Right cardiac atrium (tissue), 5 donors: Measurements from ENCODE around the gene SPRR2D. TPM values are rescaled to one million over a fixed set of nuclear protein-coding genes. Genes with fewer than 3 reads are reported as not detected.
"Not testable (repeated sequence)": the region's sequence is repeated elsewhere in the genome, so short reads cannot be mapped to it uniquely, and the experiment has no call there.

Experiments
- ATAC-seq, 2 donors: fragments of 200-7000 bp; cut with Tn5 transposase; one replicate each; pipeline versions ENCODE4 v1.8.0 to v1.9.1; 2020; ENCODE audit warnings: moderate library complexity in 2 of 2, mild to moderate bottlenecking in 1 of 2
- DNase-seq, 3 donors: peaks; one replicate each; pipeline ENCODE4 v3.0.0-alpha.2; 2020
- H3K27ac ChIP-seq: one replicate; pipeline ENCODE4 v1.5.1; 2013; ENCODE audit warnings: mild to moderate bottlenecking, low read length, control low read depth, moderate library complexity
- H3K27me3 ChIP-seq: one replicate; pipeline ENCODE4 v1.6.1; 2013; ENCODE audit not compliant: control insufficient read depth, insufficient read depth
- H3K4me1 ChIP-seq: one replicate; pipeline ENCODE4 v1.6.1; 2013; ENCODE audit warnings: low read length; ENCODE audit not compliant: control insufficient read depth, insufficient read depth
- H3K4me3 ChIP-seq: one replicate; pipeline ENCODE4 v1.5.1; 2013; ENCODE audit warnings: low read length, control low read depth
- H3K9me3 ChIP-seq: one replicate; pipeline ENCODE4 v1.6.1; 2013; ENCODE audit warnings: low read length; ENCODE audit not compliant: control insufficient read depth
- WGBS: extraction: QIAGEN DNeasy Blood & Tissue Kit; methylation state at CpG from one replicate; pipeline ENCODE4 v1.1.7; 2013; 5-methylcytosine and 5-hydroxymethylcytosine counted together
- intact Hi-C, 4 donors: fragments of 100-400 bp; cut with DNase I; formaldehyde crosslinking; loops; one replicate each; pipeline versions ENCODE4 v1.11.0 to v1.14.0; 2022 to 2023
- long read RNA-seq, 4 donors: library from polyadenylated mRNA; unstranded; transcript quantifications; one replicate each; pipeline ENCODE4 v2.0.0, GENCODE V29; 2020 to 2021
- polyA plus RNA-seq: library from polyadenylated mRNA; stranded (reverse); fragments of 200-250 nt; gene quantifications from one replicate; pipeline ENCODE4 v1.2.3, GENCODE V29; 2013
- total RNA-seq, 4 donors: library from RNA; stranded (reverse); fragmentation: NEBNext Ultra II Directional; extraction: Animal tissue kit (Norgen Biotek cat#: 25700); gene quantifications; one replicate each; pipeline ENCODE4 v1.2.1, GENCODE V29; 2021
- donor health status: healthy with polysubstance abuse.
- donor health status: DM: no; HTN: yes; CAD: no.
- donor health status: DM: no; HTN: no; CAD: no.
- donor health status: DM: no; HTN: yes; CAD: no; lungs with severe emphysema.
- donor health status: DM: yes; HTN: yes; CAD: no.

Gene SPRR2D
- total RNA-seq (not detected), polyA plus RNA-seq (not detected)
- long read RNA-seq, donor 1, result 0 reads
- long read RNA-seq, donor 2, result 0 reads
- long read RNA-seq, donor 3, result 0 reads
- long read RNA-seq, donor 4, result 0 reads

- intact Hi-C loops, result no loop called here
- Histone ChIP-seq H3K27ac (no peak within 1 kb of the TSS), H3K27me3 (no peaks in the 10 kb centered on the region), H3K9me3 (no peaks in the 10 kb centered on the region), H3K4me3 (no peak within 1 kb of the TSS), H3K4me1 (no peaks in the 10 kb centered on the region)
- DNase-seq (no peak), ATAC-seq (no peak)
- 55% methylated on average over 4 of the region's 4 CpGs for WGBS
Observed at GRCh38 chr1:153040950-153041631, at the start of gene SPRR2D. Gene SPRR2D (minus strand): TSS chr1:153041120. CDS start chr1:153040346, 774 bp downstream.

- H3K27ac ChIP-seq, result no peak overlapping the region
- no peak overlapping the region for H3K4me3 ChIP-seq
- H3K4me1 ChIP-seq, result no peaks in the 10 kb centered on the region
- DNase-seq (no peak), ATAC-seq (no peak)
- WGBS, result 66% methylated on average over 1 of the region's 1 CpG
- no peaks in the 10 kb centered on the region for H3K9me3 ChIP-seq
- H3K27me3 ChIP-seq, result no peaks in the 10 kb centered on the region
- intact Hi-C loops, result no loop called here
Observed at GRCh38 chr1:153087652-153088051, 46.7 kb upstream of the SPRR2D start.

- Histone ChIP-seq H3K9me3 (peaks cover 2% of the 10 kb centered on the region), H3K4me1 (no peaks in the 10 kb centered on the region), H3K4me3 (no peak overlapping the region), H3K27ac (no peak overlapping the region), H3K27me3 (no peaks in the 10 kb centered on the region)
- 75% methylated on average over 3 of the region's 3 CpGs for WGBS
- no peak for DNase-seq
- no peak for ATAC-seq
- intact Hi-C loops, result no loop called here
Observed at GRCh38 chr1:153081736-153082135, 40.8 kb upstream of the SPRR2D start.

- intact Hi-C loops, result no loop called here
- WGBS, result 66% methylated on average over 5 of the region's 5 CpGs
- H3K4me1 ChIP-seq, result no peaks in the 10 kb centered on the region
- ATAC-seq, result no peak
- H3K27ac ChIP-seq, result no peak overlapping the region
- no peaks in the 10 kb centered on the region for H3K27me3 ChIP-seq
- no peak for DNase-seq
- no peaks in the 10 kb centered on the region for H3K9me3 ChIP-seq
- no peak overlapping the region for H3K4me3 ChIP-seq
Observed at GRCh38 chr1:153072806-153073726, 32.1 kb upstream of the SPRR2D start.

GRCh38 chr1:153071511-153071910 is 30.6 kb upstream of the SPRR2D start, which contains the start of gene SPRR2B:
Gene SPRR2B (minus strand): TSS chr1:153071611. CDS start chr1:153070839, 772 bp downstream.
- H3K27ac ChIP-seq, result no peak within 1 kb of the TSS
- 68% methylated on average over 2 of the region's 2 CpGs for WGBS
- no peak within 1 kb of the TSS for H3K4me3 ChIP-seq
- no peaks in the 10 kb centered on the region for H3K9me3 ChIP-seq
- H3K4me1 ChIP-seq, result no peaks in the 10 kb centered on the region
- ATAC-seq (no peak), DNase-seq (no peak)
- H3K27me3 ChIP-seq, result no peaks in the 10 kb centered on the region
- intact Hi-C loops, result no loop called here

GRCh38 chr1:153070243-153070642 is 29.3 kb upstream of the SPRR2D start:
- DNase-seq, result no peak
- H3K27ac ChIP-seq, result no peak overlapping the region
- no peaks in the 10 kb centered on the region for H3K27me3 ChIP-seq
- no peaks in the 10 kb centered on the region for H3K9me3 ChIP-seq
- intact Hi-C loops, result no loop called here
- ATAC-seq, result no peak
- 52% methylated on average over 2 of the region's 2 CpGs for WGBS
- H3K4me3 ChIP-seq, result no peak overlapping the region
- H3K4me1 ChIP-seq, result no peaks in the 10 kb centered on the region

- 62% methylated on average over 6 of the region's 6 CpGs for WGBS
Observed at GRCh38 chr1:153058826-153059784, 18.2 kb upstream of the SPRR2D start.

GRCh38 chr1:153058154-153058553 is 17.2 kb upstream of the SPRR2D start:
- 60% methylated on average over 2 of the region's 2 CpGs for WGBS
- Histone ChIP-seq H3K4me1 (no peaks in the 10 kb centered on the region), H3K27ac (no peak overlapping the region), H3K4me3 (no peak overlapping the region), H3K9me3 (no peaks in the 10 kb centered on the region), H3K27me3 (no peaks in the 10 kb centered on the region)
- ATAC-seq, result no peak
- no peak for DNase-seq
- intact Hi-C loops, result no loop called here

More at GRCh38 chr1:153058826-153059784, 18.2 kb upstream of the SPRR2D start:
- DNase-seq (no peak), ATAC-seq (no peak)
- Histone ChIP-seq H3K9me3 (no peaks in the 10 kb centered on the region), H3K4me1 (no peaks in the 10 kb centered on the region), H3K4me3 (no peak overlapping the region), H3K27ac (no peak overlapping the region), H3K27me3 (no peaks in the 10 kb centered on the region)
- intact Hi-C loops, result no loop called here

- H3K9me3 ChIP-seq, result no peaks in the 10 kb centered on the region
- no peak within 1 kb of the TSS for H3K27ac ChIP-seq
- no peak for DNase-seq
- H3K27me3 ChIP-seq, result no peaks in the 10 kb centered on the region
- no peak within 1 kb of the TSS for H3K4me3 ChIP-seq
- ATAC-seq, result no peak
- H3K4me1 ChIP-seq, result no peaks in the 10 kb centered on the region
- 60% methylated on average over 2 of the region's 2 CpGs for WGBS
- intact Hi-C loops, result no loop called here
Observed at GRCh38 chr1:153057375-153057774, 16.5 kb upstream of the SPRR2D start, which contains the start of gene SPRR2A. Gene SPRR2A (minus strand): TSS chr1:153057512. CDS start chr1:153056735, 777 bp downstream.

- H3K4me3 ChIP-seq, ATAC-seq, DNase-seq, H3K4me1 ChIP-seq, H3K9me3 ChIP-seq, intact Hi-C loops, H3K27ac ChIP-seq, H3K27me3 ChIP-seq: not testable (repeated sequence)
- 53% methylated on average over 3 of the region's 3 CpGs for WGBS
Observed at GRCh38 chr1:153056111-153056510, 15.2 kb upstream of the SPRR2D start.
